ENCODE measurements around the gene ARHGAP26.

The ARHGAP26 gene

GRCh38 chr5:143254819-143255218, 484.6 kb downstream of the ARHGAP26 start:
- no peak overlapping the region for H3K4me3 ChIP-seq (replicated peaks; ENCODE audit: low read depth, low read length)
- no peak for TF ChIP-seq CTCF (IDR thresholded peaks at IDR 0.05; ENCODE audit: low read depth, low read length, missing control alignments)
- DNase-seq (ENCODE audit: extremely low read depth, low read depth) = no peak

GRCh38 chr5:143258559-143259253, 488.5 kb downstream of the ARHGAP26 start:
- H3K4me3 ChIP-seq (replicated peaks; ENCODE audit: low read depth, low read length) = no peak overlapping the region
- TF ChIP-seq CTCF (IDR thresholded peaks at IDR 0.05; ENCODE audit: low read depth, low read length, missing control alignments) = no peak
- DNase-seq (ENCODE audit: extremely low read depth, low read depth) = no peak

- TF ChIP-seq CTCF (IDR thresholded peaks at IDR 0.05; ENCODE audit: low read depth, low read length, missing control alignments) = no peak
- no peak for DNase-seq (ENCODE audit: extremely low read depth, low read depth)
- H3K4me3 ChIP-seq (replicated peaks; ENCODE audit: low read depth, low read length) = no peak overlapping the region
Measured at GRCh38 chr5:143259254-143259605, 489.1 kb downstream of the ARHGAP26 start.

- DNase-seq (ENCODE audit: extremely low read depth, low read depth) = no peak
- no peak for TF ChIP-seq CTCF (IDR thresholded peaks at IDR 0.05; ENCODE audit: low read depth, low read length, missing control alignments)
- H3K4me3 ChIP-seq (replicated peaks; ENCODE audit: low read depth, low read length) = no peak overlapping the region
Measured at GRCh38 chr5:143261748-143262392, 491.7 kb downstream of the ARHGAP26 start.

- no peak for TF ChIP-seq CTCF (IDR thresholded peaks at IDR 0.05; ENCODE audit: low read depth, low read length, missing control alignments)
- no peak for DNase-seq (ENCODE audit: extremely low read depth, low read depth)
- no peak overlapping the region for H3K4me3 ChIP-seq (replicated peaks; ENCODE audit: low read depth, low read length)
Measured at GRCh38 chr5:143262393-143263174, 492.4 kb downstream of the ARHGAP26 start.

- no peak for TF ChIP-seq CTCF (IDR thresholded peaks at IDR 0.05; ENCODE audit: low read depth, low read length, missing control alignments)
- DNase-seq (ENCODE audit: extremely low read depth, low read depth) = no peak
- H3K4me3 ChIP-seq (replicated peaks; ENCODE audit: low read depth, low read length) = no peak overlapping the region
Measured at GRCh38 chr5:143263272-143263810, 493.2 kb downstream of the ARHGAP26 start.

Data from HFF-Myc (cell line).